A549 (cell line): ENCODE results near the gene SUPV3L1.

Experiments
- CEBPB ChIP-seq, 2 experiments: fragments of >200 bp in 1 of 2; sonication (Bioruptor Twin) in 1 of 2; formaldehyde crosslinking in 1 of 2; IDR thresholded peaks; 2 replicates each; pipeline ENCODE4 v1.6.1; 2012 to 2016
- HEYL ChIP-seq: fragments of 250-450 bp; sonication (Bioruptor Pico); IDR thresholded peaks from 2 replicates; pipeline ENCODE4 v1.8.0; 2021; ENCODE audit warnings: mild to moderate bottlenecking, moderate library complexity
- MYC ChIP-seq: IDR thresholded peaks from 2 replicates; pipeline ENCODE4 v1.6.1; 2012; ENCODE audit warnings: mild to moderate bottlenecking, inconsistent platforms, low read length, improper control_type of control experiment, borderline replicate concordance
- RCOR1 ChIP-seq: fragments of 150-350 bp; IDR thresholded peaks from 2 replicates; pipeline ENCODE4 v1.6.1; 2014; ENCODE audit warnings: antibody characterized with exemption, low read length, low read depth
- RFX5 ChIP-seq: fragments of 450-650 bp; IDR thresholded peaks from 2 replicates; pipeline ENCODE4 v1.7.1; 2014; ENCODE audit warnings: antibody characterized with exemption, mild to moderate bottlenecking, moderate library complexity

DNA sequence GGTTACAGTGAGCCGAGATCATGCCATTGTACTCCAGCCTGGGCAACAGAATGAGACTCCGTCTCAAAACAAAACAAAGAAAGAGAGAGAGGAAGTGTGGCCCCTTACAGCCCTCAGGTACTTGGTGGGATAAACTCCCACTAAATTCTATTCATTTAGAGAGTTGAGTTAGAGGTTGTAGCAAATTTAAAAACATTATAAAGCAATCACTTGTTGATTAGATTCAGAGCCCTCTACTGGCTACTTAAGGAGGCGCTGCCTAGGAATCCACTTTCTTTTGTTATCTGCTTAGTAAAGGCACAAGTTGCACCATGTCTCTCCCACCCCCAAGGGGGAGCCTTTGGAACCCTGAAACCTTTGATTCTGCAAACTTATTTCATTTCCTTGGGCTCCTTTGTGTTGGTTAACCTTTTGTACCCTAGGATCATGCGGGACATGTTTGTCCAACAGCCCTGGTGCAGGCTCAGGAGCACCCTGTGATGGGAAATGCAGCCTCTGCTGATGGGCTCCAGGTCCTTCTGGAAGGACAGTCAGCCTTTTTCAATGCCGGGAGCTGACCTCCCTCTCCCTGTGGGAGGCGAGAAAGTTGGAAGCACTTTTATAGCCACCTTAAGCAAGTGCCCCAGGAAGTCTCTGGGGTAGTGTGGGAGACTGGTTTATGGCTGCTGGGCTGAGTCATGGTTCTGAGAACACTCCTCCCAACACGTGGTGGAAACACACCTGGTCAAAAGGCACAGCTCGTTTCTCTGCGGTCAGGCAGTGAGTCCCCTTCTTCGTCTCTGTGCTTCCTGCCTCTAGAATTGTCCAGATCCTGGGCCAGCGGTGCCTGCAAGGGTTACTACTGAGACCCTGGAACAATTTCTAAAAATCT is 42.4 kb downstream of the SUPV3L1 start:
- no peak for TF ChIP-seq HEYL (CRISPR knock-in tag)
- no peak for TF ChIP-seq MYC
- TF ChIP-seq RFX5, result no peak
- no peak for TF ChIP-seq RCOR1
- TF ChIP-seq CEBPB (IDR thresholded peaks at IDR 0.05), result no peak
